Gastrocnemius medialis (tissue), 4 donors: ENCODE results near the gene BGLAP. TPM values are rescaled to one million over a fixed set of nuclear protein-coding genes. Genes with fewer than 3 reads are reported as not detected.
A peak's percentile ranks its signal among the peaks of the same experiment; 100 is the strongest.

ENCODE experiments used
- ATAC-seq, 2 donors: fragments of 150-250 bp; one replicate each; pipeline ENCODE4 v1.9.1; 2016
- DNase-seq, 2 donors: peaks; one replicate each; pipeline ENCODE4 v3.0.0-alpha.2; 2019
- H3K27ac ChIP-seq, 4 donors: fragments of 200-600 bp; sonication (generic); 1 replicate in 1 of 4; 2 replicates in 3 of 4; pipeline ENCODE4 v1.5.1; 2016 to 2018; ENCODE audit warnings: mild to moderate bottlenecking in 2 of 4, moderate library complexity in 1 of 4
- H3K27me3 ChIP-seq, 3 donors: fragments of 200-600 bp; sonication (generic) in 2 of 3; 1 replicate in 1 of 3; 2 replicates in 2 of 3; pipeline versions ENCODE4 v1.5.1 to v1.6.0; 2016 to 2019; ENCODE audit warnings: mild to moderate bottlenecking in 1 of 3, moderate library complexity in 1 of 3
- H3K36me3 ChIP-seq, 2 donors: fragments of 200-600 bp; sonication (generic) in 1 of 2; one replicate each; pipeline ENCODE4 v1.5.1; 2017 to 2018
- H3K4me1 ChIP-seq, 2 donors: fragments of 200-600 bp; sonication (generic) in 1 of 2; one replicate each; pipeline ENCODE4 v1.5.1; 2016 to 2017; ENCODE audit warnings: mild to moderate bottlenecking in 2 of 2
- H3K4me3 ChIP-seq, 4 donors: fragments of 200-600 bp; sonication (generic) in 3 of 4; 1 replicate in 1 of 4; 2 replicates in 3 of 4; pipeline ENCODE4 v1.5.1; 2016 to 2019; ENCODE audit warnings: mild to moderate bottlenecking in 2 of 4
- H3K9me3 ChIP-seq, 3 donors: fragments of 200-600 bp; sonication (generic) in 2 of 3; 1 replicate in 1 of 3; 2 replicates in 2 of 3; pipeline ENCODE4 v1.5.1; 2016 to 2019
- CTCF ChIP-seq, 5 experiments: fragments of 450-650 bp in 3 of 5; fragments of 200-600 bp in 2 of 5; sonication (generic) in 2 of 5; IDR thresholded peaks in 4 of 5; conservative IDR thresholded peaks in 1 of 5; 1 replicate in 4 of 5; 2 replicates in 1 of 5; pipeline ENCODE4 v1.5.1; 2016 to 2019; ENCODE audit warnings: antibody characterized with exemption in 5 of 5, mild to moderate bottlenecking in 3 of 5, moderate library complexity in 3 of 5
- POLR2A ChIP-seq, 2 donors: fragments of 450-650 bp; IDR thresholded peaks; one replicate each; pipeline ENCODE4 v1.6.1; 2017; ENCODE audit warnings: antibody characterized with exemption in 2 of 2, mild to moderate bottlenecking in 2 of 2, moderate library complexity in 2 of 2
- in situ Hi-C, 4 donors: fragments of 200-750 bp; cut with MboI; loops; one replicate each; pipeline versions ENCODE4 v1.15.0 to v1.8.0; 2017; ENCODE audit warnings: low sequenced_read_pairs in 4 of 4
- intact Hi-C: fragments of 100-400 bp; cut with DNase I; formaldehyde crosslinking; loops from one replicate; pipeline ENCODE4 v1.15.1; 2023; ENCODE audit warnings: low total_unique reads
- total RNA-seq, 4 donors: library from RNA; depleted of rRNA; stranded (reverse); fragments of >200 nt; gene quantifications; one replicate each; pipeline versions ENCODE4 v1.1.0 to v1.2.3, GENCODE V29; 2016

BGLAP gene
- total RNA-seq, 4 donors from 2014 or later, result not detected

- no peak for DNase-seq
- ATAC-seq, result peak; percentile 10 to 15
- H3K4me3 ChIP-seq, result peak overlapping the region; percentile 13 to 31 (median 29)
- peaks cover 7 to 10% of the 10 kb centered on the region in 2 donors for H3K4me1 ChIP-seq
- peaks cover 0 to 23% of the 10 kb centered on the region in 2 donors for H3K36me3 ChIP-seq
- peaks cover 17 to 20% (median 20%) of the 10 kb centered on the region in 3 donors for H3K27me3 ChIP-seq
- H3K9me3 ChIP-seq, result no peaks in the 10 kb centered on the region
- TF ChIP-seq CTCF (IDR thresholded peaks at IDR 0.05 in 4 of 5, conservative IDR thresholded peaks at IDR 0.05 in 1 of 5) (no peak), POLR2A (IDR thresholded peaks at IDR 0.05) (no peak)
- in situ Hi-C loops (no loop called here), intact Hi-C loops (no loop called here)
- H3K27ac ChIP-seq, result no peak overlapping the region
These were observed 3.7 kb downstream of the BGLAP start for GRCh38 chr1:156245451-156246232.

GRCh38 chr1:156246241-156246780 is 4.3 kb downstream of the BGLAP start:
- ATAC-seq (no peak), DNase-seq (no peak)
- no peak for TF ChIP-seq CTCF (IDR thresholded peaks at IDR 0.05 in 4 of 5, conservative IDR thresholded peaks at IDR 0.05 in 1 of 5)
- no peak for TF ChIP-seq POLR2A (IDR thresholded peaks at IDR 0.05)
- H3K4me3 ChIP-seq, result peak overlapping the region in 1 of 4 donors; percentile 28
- in situ Hi-C loops (no loop called here), intact Hi-C loops (no loop called here)
- H3K9me3 ChIP-seq, result no peaks in the 10 kb centered on the region
- no peak overlapping the region for H3K27ac ChIP-seq
- peaks cover 0 to 24% of the 10 kb centered on the region in 2 donors for H3K36me3 ChIP-seq
- H3K27me3 ChIP-seq, result peaks cover 17 to 20% (median 20%) of the 10 kb centered on the region in 3 donors
- H3K4me1 ChIP-seq, result peaks cover 7 to 10% of the 10 kb centered on the region in 2 donors

- Histone ChIP-seq H3K4me1 (peaks cover 7 to 10% of the 10 kb centered on the region in 2 donors), H3K9me3 (no peaks in the 10 kb centered on the region), H3K36me3 (peaks cover 0 to 30% of the 10 kb centered on the region in 2 donors), H3K4me3 (no peak overlapping the region), H3K27me3 (peaks cover 17 to 20% (median 20%) of the 10 kb centered on the region in 3 donors), H3K27ac (no peak overlapping the region)
- intact Hi-C loops, result no loop called here
- TF ChIP-seq CTCF (IDR thresholded peaks at IDR 0.05 in 4 of 5, conservative IDR thresholded peaks at IDR 0.05 in 1 of 5), result no peak
- TF ChIP-seq POLR2A (IDR thresholded peaks at IDR 0.05), result no peak
- in situ Hi-C loops, result no loop called here
- ATAC-seq (peak in 1 of 2 donors; percentile 19), DNase-seq (peak in 1 of 2 donors; percentile 35)
These were observed 4.9 kb downstream of the BGLAP start for GRCh38 chr1:156246781-156247459.

DNA sequence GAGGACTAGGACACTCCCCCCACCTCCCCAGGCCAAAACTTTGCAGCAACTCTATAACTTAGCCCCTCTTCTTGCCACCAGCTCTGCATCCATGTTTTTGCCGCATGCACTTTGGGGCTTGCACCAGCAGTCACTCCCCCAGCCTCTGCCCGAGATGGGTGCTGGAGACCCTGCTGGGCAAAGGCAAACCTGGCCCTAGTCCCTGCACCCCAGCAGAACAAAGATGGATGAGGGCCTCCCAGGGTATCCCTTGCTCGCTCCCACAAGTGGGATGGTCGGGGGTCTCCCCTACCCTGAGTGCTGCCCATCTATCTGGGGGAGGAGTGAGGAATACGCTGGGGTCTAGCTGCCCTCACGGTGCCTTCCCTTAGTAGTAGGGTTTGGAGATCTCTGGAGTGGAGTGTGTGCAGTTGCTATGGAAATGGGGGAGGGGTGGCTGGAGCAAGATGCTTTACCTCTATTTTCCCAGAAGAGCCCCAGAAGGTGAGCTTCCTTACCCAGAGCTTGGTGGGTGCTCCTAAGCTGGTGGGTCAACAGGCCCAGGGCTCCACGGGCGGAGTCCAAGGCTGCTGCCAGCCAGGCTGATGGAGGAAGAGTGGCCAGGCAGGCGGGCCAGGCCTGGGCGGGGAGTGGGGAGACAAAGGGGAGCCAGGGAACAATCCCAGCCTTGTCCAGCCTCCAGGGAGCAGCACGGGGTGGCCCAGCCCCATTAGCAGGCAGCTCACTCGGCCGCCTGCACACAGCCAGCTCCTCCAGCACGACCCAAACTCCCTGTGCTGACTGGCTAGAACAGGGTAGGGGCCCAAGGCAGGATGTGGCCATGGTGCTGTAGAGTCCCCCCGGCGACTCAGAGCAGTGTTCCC is 5.7 kb downstream of the BGLAP start, which contains the start of gene PAQR6:
Gene PAQR6 (minus strand): TSS at position 597 of the 863 bp plus-strand sequence. CDS start 1,325 bp downstream, outside the sequence.
- Histone ChIP-seq H3K36me3 (peaks cover 0 to 38% of the 10 kb centered on the region in 2 donors), H3K4me1 (peaks cover 7 to 10% of the 10 kb centered on the region in 2 donors), H3K27ac (no peak within 1 kb of the TSS), H3K27me3 (peaks cover 17 to 20% (median 20%) of the 10 kb centered on the region in 3 donors), H3K9me3 (no peaks in the 10 kb centered on the region), H3K4me3 (no peak within 1 kb of the TSS)
- DNase-seq, result no peak
- TF ChIP-seq CTCF (IDR thresholded peaks at IDR 0.05 in 4 of 5, conservative IDR thresholded peaks at IDR 0.05 in 1 of 5), result no peak
- TF ChIP-seq POLR2A (IDR thresholded peaks at IDR 0.05), result no peak
- in situ Hi-C loops (no loop called here), intact Hi-C loops (no loop called here)
- peak in 1 of 2 donors; percentile 9 for ATAC-seq
